CD4-positive, alpha-beta T cell treated with Interleukin-4 for 1 hour (primary cell): ENCODE measurements around the gene OVCA2.

ENCODE experiments used
- DNase-seq, 2 donors: peaks; one replicate each; pipeline ENCODE4 v3.0.0-alpha.2; 2020 to 2022

Gene OVCA2

GRCh38 chr17:2015314-2015713 is 26.5 kb upstream of the OVCA2 start:
- DNase-seq, result no peak

DNA sequence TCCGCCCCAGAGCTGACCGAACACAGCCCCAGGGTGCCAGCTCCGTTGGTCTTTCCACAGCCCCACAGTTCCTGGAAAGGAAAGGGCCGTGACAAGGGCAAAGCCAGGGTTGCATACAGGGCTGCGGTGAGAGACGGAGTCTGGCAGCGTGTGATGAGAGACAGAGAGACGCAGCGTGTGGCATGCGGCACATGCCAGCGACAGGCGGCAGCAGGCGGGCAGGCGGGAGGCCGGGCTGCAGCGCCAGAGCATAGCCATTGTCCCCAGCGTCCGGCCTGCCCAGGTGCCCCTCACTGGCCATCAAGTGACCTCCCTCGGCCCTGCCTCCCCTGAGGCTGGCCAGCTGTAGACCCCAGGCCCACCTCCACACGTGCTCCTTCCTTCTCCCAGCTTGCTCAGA is 25.3 kb upstream of the OVCA2 start:
- DNase-seq, result no peak

DNA sequence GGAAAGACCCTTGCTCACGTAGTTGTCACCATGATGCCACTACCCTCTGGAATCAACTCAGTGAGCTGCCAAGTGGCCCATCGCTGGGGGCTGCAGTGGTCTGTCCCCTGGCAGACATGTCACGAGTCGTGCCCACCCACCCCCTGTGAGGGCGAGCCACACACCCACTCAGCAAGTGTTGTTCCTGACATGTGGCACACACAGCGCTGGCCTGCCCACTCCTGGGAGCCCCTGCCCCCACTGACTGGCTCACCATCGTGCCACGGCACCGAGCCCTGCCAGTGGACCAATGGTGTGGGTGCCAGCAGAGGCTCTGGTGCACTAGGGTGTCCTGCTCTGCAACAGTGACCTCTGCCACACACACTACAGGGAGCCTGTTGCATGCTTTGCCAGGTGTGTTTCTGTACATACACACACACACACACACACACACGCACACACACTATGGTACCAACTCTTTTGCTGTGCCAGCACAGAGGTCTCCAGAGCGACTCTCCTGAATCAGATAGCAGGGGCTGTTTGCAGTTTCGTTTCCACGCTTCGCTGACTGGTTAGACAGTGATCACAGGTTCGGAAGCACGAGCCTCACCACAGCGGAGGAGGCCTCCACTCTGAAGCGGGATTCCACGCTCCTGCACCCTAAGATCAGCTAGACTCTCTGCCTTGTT is 24.4 kb upstream of the OVCA2 start:
- no peak for DNase-seq

DNA sequence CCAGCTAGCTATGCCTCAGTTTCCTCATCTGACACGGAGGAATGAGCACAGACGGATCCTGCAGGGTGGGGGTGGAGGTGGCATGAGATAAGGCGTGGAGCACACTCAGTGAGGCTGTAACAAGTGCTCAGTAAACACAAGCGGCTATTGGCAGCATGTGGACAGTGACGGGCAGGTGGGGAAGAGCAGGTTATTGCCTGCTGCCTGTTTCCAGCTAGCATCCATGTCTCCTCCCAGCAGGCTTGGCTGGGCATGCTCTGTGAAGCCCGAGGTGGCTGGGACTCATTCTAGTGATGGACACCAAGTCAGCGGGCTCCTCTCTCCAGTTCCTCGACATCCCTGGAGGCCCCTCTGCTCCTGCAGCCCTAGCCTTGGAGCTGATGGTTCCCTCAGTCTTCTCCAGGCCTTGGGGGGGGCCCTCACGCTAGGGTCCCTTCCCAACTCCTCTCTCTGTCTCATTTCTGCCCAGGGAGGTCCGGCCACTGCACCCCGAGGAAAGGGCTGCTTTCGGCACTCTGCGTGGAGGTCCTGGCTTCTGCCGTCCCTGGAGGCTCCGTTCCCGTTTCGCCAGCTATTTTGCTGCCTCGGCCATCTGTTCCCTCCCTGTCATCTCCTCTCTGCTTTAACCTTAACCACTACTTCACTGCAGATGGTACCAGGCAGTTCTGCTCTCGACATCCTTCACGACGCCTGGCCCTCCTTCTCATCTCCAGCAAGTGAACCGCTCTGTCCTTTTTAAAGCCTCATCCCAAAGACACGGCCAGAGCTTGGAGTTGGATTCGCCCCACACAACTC is 22.9 kb upstream of the OVCA2 start:
- DNase-seq, result no peak

DNA sequence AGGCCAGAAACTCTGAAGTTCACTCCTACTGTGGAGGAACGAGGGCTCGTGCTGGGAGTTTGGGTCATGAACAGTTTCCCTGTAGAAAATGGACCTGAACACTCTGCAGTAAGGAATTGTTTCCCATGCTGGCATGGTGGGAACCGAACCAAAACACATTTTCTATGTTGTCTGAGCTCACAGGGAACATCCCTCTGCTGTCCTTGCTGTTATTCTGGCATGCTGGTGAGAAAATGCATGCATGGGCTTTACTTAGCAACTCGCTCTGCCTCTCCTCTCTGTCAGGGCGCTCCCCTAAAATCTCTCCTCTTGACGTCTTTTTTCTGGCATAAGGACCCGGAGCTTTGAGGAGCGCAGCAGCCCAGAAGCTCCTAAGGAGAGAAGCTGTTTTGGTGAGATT is 22.1 kb upstream of the OVCA2 start:
- no peak for DNase-seq

DNA sequence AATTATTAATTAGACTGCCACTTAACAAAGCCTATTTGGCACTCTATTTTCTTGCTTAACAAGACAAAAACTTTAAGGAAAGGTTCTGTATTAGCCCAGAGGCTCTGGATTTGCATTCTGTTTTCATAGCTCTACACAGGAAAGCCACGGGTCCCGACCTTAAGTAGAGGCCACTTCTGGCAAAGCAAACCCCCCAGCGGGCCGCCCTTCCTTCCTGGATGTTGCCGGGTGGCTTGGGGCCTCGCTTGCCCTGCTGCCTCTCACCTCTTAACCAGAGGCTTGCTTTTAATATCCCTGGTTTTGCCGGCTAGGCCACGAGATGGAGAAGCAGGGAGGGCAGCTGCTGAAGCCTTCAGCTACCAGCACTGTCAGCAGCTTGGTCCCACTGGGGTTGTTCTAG is 21.1 kb upstream of the OVCA2 start:
- DNase-seq, result no peak

- no peak for DNase-seq
Observed at GRCh38 chr17:2022647-2023240, 19.1 kb upstream of the OVCA2 start.

GRCh38 chr17:2023256-2023655 is 18.6 kb upstream of the OVCA2 start:
- DNase-seq, result no peak

DNA sequence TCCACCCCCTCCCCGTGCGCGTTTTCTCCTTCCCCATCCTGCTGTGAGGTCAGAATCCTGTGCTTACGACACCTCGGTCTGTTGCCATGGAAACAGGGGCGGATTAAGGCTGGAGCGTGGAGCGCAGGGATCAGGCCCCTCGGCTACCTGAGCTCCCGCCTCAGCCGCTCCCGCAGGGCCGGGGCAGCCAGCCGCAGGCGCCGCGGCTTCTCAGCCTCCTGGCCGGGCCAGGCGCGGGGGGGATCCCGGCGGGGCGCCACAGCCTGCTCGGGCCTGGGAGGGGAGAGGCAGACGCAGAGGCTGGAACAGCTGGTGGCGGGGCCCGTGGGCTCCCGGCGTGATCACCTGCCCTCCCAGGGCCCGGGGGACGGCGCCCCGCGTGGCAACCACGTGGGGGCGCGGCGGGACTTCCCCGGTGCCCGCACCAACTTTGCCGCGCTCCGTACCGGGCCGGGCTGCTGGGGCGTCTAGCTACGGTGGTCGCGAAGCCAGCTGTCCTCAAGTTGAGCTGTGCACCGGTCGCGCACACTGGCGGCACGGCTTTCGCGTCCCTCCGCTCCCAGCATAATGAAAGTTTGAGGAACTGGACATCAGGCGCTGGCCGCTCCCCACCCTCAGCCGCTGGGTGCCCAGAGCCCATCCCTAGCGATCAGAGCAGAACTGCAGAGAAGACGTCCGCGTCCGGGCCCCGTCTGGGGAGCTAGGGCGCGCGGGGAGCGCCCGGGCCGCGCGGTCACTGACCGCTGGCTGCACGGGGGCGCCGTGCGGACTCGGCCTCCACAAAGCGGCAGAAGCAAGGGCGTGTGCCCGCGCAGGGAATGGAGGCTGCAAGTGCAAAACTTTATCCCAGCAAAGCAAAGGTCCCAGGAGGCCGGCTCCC is 17.9 kb upstream of the OVCA2 start:
- peak; percentile 62 to 70 for DNase-seq

GRCh38 chr17:2024572-2025219 is 17.1 kb upstream of the OVCA2 start:
- DNase-seq, result no peak

GRCh38 chr17:2025220-2025621 is 16.6 kb upstream of the OVCA2 start, which contains the start of gene RTN4RL1:
RTN4RL1 (minus strand) TSS chr17:2025334; CDS start chr17:2024865, 469 bp downstream.
- DNase-seq, result peak; percentile 74 to 84

- DNase-seq, result peak in 1 of 2 donors; percentile 23
Observed at GRCh38 chr17:2025622-2026309, 16.1 kb upstream of the OVCA2 start.

GRCh38 chr17:2027528-2028233 is 14.1 kb upstream of the OVCA2 start:
- DNase-seq, result no peak

DNA sequence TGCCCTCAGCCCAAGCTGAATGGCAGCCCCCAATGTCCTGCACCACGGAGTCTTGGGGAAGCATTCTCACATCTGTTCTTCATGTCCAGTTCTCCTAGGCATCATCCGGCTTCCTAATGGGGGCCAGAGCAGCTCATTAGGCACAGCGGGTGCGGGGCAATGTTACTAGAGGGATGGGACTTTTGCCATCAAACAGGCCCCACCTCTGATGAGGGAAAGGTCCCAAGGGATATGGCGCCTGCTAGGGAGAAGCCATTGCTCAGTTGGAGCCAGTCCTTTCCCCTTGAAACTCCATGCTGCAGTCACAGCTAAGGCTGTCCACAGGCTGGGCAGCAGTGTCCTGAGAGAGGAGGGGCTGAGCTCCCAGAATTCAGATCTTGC is 13.6 kb upstream of the OVCA2 start:
- DNase-seq, result no peak

DNA sequence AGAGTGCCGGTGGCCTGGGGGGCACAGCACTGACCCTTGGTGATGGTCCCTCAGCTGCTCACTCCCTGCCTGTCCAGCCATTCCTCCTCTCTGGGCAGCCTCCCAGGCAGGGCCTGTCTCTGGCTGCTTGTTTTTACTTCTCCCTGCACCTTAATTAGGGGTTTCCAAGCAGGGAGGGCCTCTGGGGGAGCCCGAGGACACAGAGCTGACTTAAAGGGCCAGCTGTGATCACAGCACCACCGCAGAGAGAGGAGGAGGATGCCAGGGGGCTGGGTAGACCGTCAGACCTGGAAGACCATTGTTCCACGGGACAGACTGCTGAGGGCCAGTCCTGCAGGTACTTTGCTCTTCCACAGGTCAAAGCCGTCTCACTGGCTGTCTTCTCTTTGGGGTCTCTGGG is 13.1 kb upstream of the OVCA2 start:
- no peak for DNase-seq

DNA sequence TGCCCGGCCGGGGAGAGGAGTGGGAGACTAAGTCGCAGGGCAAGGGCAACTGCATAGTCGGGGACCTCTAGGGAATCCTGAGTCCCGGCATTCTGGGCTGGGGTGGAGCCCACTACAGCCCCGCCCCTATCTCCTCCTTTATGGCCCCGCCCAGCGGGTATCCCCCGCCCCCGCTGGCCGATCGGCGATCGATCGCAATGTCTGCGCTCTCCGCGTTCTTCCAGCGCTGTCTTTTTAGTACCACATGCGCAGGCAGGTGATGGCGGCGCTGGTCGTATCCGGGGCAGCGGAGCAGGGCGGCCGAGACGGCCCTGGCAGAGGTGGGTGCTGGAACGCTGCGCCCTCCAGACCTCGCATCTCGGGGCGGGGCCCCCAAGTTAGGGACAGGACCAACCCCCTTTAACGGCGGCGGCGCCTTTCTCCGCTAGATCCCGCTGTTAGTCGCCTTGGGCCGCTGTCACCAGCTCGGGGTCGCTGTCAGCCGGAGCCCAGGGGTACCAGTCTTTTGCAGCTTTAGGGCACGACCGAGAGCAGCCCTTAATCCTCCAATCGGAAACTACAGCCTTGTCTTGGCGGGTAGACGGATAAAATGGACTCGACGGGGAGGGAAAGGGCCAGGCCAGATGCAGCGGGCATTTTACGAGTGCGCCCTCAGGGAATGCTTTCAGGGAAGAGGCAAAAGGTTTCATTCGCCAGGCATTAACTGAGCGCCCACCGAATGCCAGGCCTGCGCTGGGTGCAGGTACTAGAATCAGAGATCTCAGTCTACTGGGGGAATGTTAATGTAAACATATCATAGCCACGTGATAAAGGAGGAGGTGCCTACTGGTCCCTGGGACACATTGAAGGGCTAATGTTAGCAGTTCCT is 11.7 kb upstream of the OVCA2 start, which contains the start of gene DPH1:
TSS of gene DPH1 (plus strand) at position 243 of the 868 bp plus-strand sequence. CDS start at position 260, 17 bp downstream.
- peak; percentile 86 to 88 for DNase-seq

- DNase-seq, result no peak
Observed at GRCh38 chr17:2030779-2031163, 11.1 kb upstream of the OVCA2 start.

DNA sequence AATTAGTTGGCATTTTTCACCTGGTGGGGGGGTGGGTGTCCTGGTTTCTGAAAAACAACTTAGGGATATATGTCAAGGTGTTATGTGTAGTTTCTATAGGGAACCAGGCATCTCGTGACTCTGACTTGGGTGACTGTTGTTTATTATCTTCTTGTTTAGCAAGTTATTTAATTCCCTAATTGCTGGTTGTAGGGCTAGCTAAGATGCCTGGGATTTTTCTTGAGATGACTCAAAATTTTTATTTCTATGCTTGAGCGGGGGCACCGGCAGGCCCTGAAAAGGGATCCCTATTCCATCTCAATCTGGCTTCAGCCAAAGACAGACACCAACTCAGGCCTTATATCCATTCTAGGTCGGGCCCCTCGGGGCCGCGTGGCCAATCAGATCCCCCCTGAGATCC is 8.7 kb upstream of the OVCA2 start:
- DNase-seq, result no peak

- DNase-seq, result no peak
Observed at GRCh38 chr17:2034157-2034556, 7.7 kb upstream of the OVCA2 start.
